DND-41 (cell line): ENCODE data around the gene PPP6R1.

ENCODE experiments used
- ATAC-seq: fragments of 200-7000 bp; cut with Tn5 transposase; 3 replicates; pipeline ENCODE4 v1.9.1; 2021; ENCODE audit warnings: low read depth; ENCODE audit not compliant: insufficient read depth
- DNase-seq: peaks from one replicate; pipeline ENCODE4 v3.0.0-alpha.2; 2020
- H2AFZ ChIP-seq: 2 replicates; pipeline ENCODE4 v1.6.0; 2012; ENCODE audit warnings: low read depth, low read length
- H3K27ac ChIP-seq: 2 replicates; pipeline ENCODE4 v1.5.1; 2012; ENCODE audit warnings: low read length, inconsistent platforms
- H3K27me3 ChIP-seq: fragments of 200-600 bp; sonication (generic); 2 replicates; pipeline ENCODE4 v1.6.0; 2012; ENCODE audit warnings: low read length, mild to moderate bottlenecking, inconsistent platforms; ENCODE audit not compliant: insufficient read depth, poor library complexity
- H3K36me3 ChIP-seq: 2 replicates; pipeline ENCODE4 v1.5.1; 2012; ENCODE audit warnings: low read length, inconsistent platforms; ENCODE audit not compliant: insufficient read depth
- H3K4me1 ChIP-seq: 2 replicates; pipeline ENCODE4 v1.5.1; 2012; ENCODE audit warnings: mild to moderate bottlenecking, low read length; ENCODE audit not compliant: insufficient read depth
- H3K4me2 ChIP-seq: 2 replicates; pipeline ENCODE4 v1.6.0; 2012; ENCODE audit warnings: mild to moderate bottlenecking, moderate library complexity, low read length, inconsistent platforms; ENCODE audit not compliant: insufficient read depth
- H3K4me3 ChIP-seq, 2 experiments: fragments of 200-600 bp in 1 of 2; shearing (Covaris generic) in 1 of 2; 2 replicates each; pipeline ENCODE4 v1.5.1; 2012 to 2016; ENCODE audit warnings: inconsistent platforms in 2 of 2, low read length in 2 of 2, mild to moderate bottlenecking in 2 of 2, low read depth in 1 of 2, moderate library complexity in 1 of 2
- H3K79me2 ChIP-seq: 2 replicates; pipeline ENCODE4 v1.6.0; 2012; ENCODE audit warnings: low read length, inconsistent platforms; ENCODE audit not compliant: insufficient read depth
- H3K9ac ChIP-seq: 2 replicates; pipeline ENCODE4 v1.6.0; 2012; ENCODE audit warnings: low read depth, mild to moderate bottlenecking, inconsistent platforms, low read length, moderate library complexity
- H3K9me3 ChIP-seq: 2 replicates; pipeline ENCODE4 v1.5.1; 2012; ENCODE audit warnings: low read length, moderate library complexity, mild to moderate bottlenecking, inconsistent platforms; ENCODE audit not compliant: insufficient read depth, severe bottlenecking
- H4K20me1 ChIP-seq: 2 replicates; pipeline ENCODE4 v1.6.0; 2012; ENCODE audit warnings: low read length; ENCODE audit not compliant: insufficient read depth
- EZH2 ChIP-seq: IDR thresholded peaks from 3 replicates; pipeline ENCODE4 v1.6.1; 2012; ENCODE audit warnings: borderline replicate concordance, low read depth, mild to moderate bottlenecking, moderate library complexity, low read length, inconsistent platforms; ENCODE audit not compliant: severe bottlenecking
- TF ChIP-seq, protein P1 (sequence below): IDR thresholded peaks from 2 replicates; pipeline ENCODE4 v1.5.1; 2012; ENCODE audit warnings: borderline replicate concordance, low read length, moderate library complexity, mild to moderate bottlenecking; ENCODE audit not compliant: poor library complexity, severe bottlenecking; ENCODE audit errors: extremely low read depth

PPP6R1 gene

DNA sequence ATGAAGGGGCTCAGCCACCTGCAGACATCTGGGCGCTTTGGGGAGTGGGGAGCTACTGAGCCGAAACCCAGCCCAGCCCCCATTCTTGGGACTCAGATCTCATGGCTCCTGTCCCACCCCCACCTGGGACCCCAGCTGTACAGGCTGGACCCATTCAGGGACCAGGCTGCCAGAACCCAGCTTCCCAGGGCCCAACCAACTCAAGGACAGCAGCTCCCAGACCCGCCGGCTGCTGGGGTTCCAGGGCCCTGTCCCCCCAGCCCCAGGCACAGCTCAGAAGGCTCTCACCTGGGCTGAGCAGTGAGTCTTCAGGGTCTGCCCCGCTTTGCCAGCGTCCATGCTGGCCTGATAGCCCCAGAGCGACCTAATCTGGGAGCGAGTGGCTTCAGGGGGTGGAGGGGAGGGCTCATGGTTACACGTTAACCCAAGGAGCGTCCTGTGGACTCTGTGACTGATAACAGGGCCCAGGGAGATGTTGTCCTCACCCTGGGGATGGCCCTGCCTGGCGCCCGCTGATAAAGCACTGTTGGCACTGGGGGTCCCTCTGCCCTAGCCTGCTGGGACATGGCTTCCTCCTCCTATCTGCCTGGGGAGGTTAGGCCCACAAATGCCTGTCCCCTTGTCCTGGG is 30.3 kb downstream of the PPP6R1 start, which contains the start of gene TMEM86B:
Gene TMEM86B, minus strand, starts transcription at position 361 of the 629 bp plus-strand sequence. Its CDS starts 22 bp downstream, at position 339.
- no peak within 1 kb of the TSS for H3K9ac ChIP-seq
- ATAC-seq, result no peak
- H3K79me2 ChIP-seq, result no peaks in the 10 kb centered on the region
- H3K4me2 ChIP-seq, result no peak within 1 kb of the TSS
- H3K36me3 ChIP-seq, result peaks cover 80% of the 10 kb centered on the region
- H3K4me3 ChIP-seq, result no peak within 1 kb of the TSS
- no peak for DNase-seq
- no peaks in the 10 kb centered on the region for H3K9me3 ChIP-seq
- H3K27ac ChIP-seq, result no peak within 1 kb of the TSS
- TF ChIP-seq, protein P1, sequence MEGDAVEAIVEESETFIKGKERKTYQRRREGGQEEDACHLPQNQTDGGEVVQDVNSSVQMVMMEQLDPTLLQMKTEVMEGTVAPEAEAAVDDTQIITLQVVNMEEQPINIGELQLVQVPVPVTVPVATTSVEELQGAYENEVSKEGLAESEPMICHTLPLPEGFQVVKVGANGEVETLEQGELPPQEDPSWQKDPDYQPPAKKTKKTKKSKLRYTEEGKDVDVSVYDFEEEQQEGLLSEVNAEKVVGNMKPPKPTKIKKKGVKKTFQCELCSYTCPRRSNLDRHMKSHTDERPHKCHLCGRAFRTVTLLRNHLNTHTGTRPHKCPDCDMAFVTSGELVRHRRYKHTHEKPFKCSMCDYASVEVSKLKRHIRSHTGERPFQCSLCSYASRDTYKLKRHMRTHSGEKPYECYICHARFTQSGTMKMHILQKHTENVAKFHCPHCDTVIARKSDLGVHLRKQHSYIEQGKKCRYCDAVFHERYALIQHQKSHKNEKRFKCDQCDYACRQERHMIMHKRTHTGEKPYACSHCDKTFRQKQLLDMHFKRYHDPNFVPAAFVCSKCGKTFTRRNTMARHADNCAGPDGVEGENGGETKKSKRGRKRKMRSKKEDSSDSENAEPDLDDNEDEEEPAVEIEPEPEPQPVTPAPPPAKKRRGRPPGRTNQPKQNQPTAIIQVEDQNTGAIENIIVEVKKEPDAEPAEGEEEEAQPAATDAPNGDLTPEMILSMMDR, result no peak
- no peak for TF ChIP-seq EZH2
- H4K20me1 ChIP-seq, result peaks cover 69% of the 10 kb centered on the region
- H3K27me3 ChIP-seq, result no peaks in the 10 kb centered on the region
- no peak within 1 kb of the TSS for H2AFZ ChIP-seq
- no peaks in the 10 kb centered on the region for H3K4me1 ChIP-seq

DNA sequence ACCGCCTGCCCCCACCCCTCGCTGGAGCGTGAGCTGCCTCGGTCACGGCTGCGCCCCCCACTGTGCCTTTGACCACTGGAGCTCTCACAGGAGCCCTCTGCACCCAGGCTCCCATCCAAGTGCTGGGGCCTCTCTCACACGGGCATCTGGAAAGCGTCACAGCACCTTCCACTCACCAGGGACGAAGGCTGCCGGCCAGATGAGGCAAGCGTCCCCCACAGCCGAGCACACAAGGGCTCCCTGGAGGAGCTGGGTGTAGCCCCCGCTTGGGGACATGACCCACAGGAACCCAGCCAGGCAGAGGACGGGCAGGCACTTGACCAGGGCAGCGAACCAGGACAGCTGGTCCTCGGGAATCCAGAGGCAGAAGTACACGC is 30.8 kb downstream of the PPP6R1 start:
- no peak overlapping the region for H3K27ac ChIP-seq
- no peaks in the 10 kb centered on the region for H3K4me1 ChIP-seq
- peaks cover 75% of the 10 kb centered on the region for H3K36me3 ChIP-seq
- no peak for DNase-seq
- no peak for ATAC-seq
- no peak overlapping the region for H3K4me2 ChIP-seq
- H3K4me3 ChIP-seq, result no peak overlapping the region
- H3K9ac ChIP-seq, result no peak overlapping the region
- no peak for TF ChIP-seq EZH2
- TF ChIP-seq, protein P1, result no peak
- H2AFZ ChIP-seq, result no peak overlapping the region
- no peaks in the 10 kb centered on the region for H3K79me2 ChIP-seq
- no peaks in the 10 kb centered on the region for H3K27me3 ChIP-seq
- H3K9me3 ChIP-seq, result no peaks in the 10 kb centered on the region
- peaks cover 74% of the 10 kb centered on the region for H4K20me1 ChIP-seq

DNA sequence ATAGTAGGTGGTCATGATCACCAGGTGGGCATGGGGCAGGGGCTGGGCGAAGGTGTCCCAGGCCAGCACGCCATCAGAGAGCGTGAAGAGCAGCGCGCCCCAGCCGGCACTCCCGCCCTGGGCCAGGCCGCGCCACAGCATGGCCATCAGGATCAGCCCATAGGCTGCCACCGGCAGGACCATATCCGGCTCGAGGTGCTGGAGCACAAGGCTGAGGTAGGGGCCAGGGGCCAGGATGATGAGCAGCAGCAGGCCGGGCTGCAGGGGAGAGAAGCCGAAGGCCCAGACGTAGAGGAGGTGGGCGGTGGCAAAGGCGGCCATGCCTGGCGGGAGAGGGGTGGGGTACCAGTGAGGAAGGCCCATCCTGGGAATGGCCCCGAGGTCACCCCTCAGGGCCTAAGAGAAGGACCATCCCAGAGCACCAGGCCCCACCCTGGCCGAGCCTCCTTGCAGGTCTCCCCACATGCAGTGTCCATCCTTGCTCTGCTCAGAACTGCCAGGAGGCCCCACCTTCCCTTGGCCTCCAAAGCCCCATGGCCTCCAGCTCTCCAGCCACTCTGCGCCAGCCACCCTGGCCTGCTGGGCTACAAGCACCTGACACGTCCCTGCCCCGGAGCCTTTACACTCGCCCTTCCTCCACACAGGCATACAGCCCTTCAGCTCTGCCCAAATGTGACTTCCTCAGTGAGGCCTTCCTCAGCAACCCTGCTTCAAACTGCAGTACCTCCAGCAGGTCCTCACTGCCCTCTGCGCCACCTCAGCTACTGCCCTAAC is 31.4 kb downstream of the PPP6R1 start:
- TF ChIP-seq, protein P1, result no peak
- TF ChIP-seq EZH2, result no peak
- no peak overlapping the region for H3K9ac ChIP-seq

More for the DNA sequence above, 31.4 kb downstream of the PPP6R1 start:
- no peaks in the 10 kb centered on the region for H3K9me3 ChIP-seq
- H3K4me2 ChIP-seq, result no peak overlapping the region
- H3K79me2 ChIP-seq, result no peaks in the 10 kb centered on the region
- peaks cover 69% of the 10 kb centered on the region for H3K36me3 ChIP-seq
- peak; percentile 5; the same call in 1 of the 3 replicates for ATAC-seq
- H3K4me3 ChIP-seq, result no peak overlapping the region
- no peak overlapping the region for H3K27ac ChIP-seq
- no peaks in the 10 kb centered on the region for H3K27me3 ChIP-seq
- peaks cover 76% of the 10 kb centered on the region for H4K20me1 ChIP-seq
- H3K4me1 ChIP-seq, result no peaks in the 10 kb centered on the region
- DNase-seq, result no peak
- no peak overlapping the region for H2AFZ ChIP-seq
